NCI-H2107 treated with DMSO at 0.1 percent for 48 hours (cell line): ENCODE measurements around the gene TASL.
"Not testable (repeated sequence)": the region's sequence is repeated elsewhere in the genome, so short reads cannot be mapped to it uniquely, and the experiment has no call there.

Experiments
- DNase-seq: peaks from one replicate; lab custom pipeline; 2025; ENCODE audit not compliant: unreplicated experiment; lab: John Stamatoyannopoulos, UW

Gene TASL, protein sequence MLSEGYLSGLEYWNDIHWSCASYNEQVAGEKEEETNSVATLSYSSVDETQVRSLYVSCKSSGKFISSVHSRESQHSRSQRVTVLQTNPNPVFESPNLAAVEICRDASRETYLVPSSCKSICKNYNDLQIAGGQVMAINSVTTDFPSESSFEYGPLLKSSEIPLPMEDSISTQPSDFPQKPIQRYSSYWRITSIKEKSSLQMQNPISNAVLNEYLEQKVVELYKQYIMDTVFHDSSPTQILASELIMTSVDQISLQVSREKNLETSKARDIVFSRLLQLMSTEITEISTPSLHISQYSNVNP

DNA sequence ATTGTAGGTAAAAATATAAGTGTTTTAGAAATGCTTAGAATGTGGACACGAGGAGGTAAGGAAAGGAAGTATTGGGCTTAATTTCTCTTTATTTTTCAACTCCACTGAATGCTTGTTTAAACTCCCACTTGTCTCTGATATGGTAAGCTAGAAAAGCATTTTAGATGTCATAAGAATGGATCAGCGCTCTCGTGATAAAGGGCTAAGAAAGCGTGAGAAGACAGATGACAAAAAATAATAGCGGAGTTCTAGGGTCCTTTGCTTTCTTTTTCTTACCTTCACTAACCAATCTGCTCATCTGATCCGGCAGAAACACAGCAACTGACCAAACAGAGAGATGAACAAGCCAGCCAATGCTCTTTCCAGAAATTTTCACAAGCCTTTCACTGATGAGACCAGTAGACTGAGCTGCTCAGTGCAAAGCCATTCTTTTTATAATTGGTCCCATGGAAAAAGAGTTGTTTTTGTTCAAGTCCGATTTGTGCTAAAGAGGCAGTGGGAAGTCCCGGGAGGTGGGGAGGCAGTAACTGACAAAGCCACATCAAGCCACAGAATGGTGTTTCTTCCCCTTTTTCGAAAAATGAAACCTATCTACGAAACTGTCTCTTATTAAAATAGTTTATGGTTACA is at the start of gene TASL:
TSS of gene TASL (minus strand) at position 405 of the 630 bp plus-strand sequence. CDS start 17,411 bp downstream, outside the sequence.
- no peak for DNase-seq

DNA sequence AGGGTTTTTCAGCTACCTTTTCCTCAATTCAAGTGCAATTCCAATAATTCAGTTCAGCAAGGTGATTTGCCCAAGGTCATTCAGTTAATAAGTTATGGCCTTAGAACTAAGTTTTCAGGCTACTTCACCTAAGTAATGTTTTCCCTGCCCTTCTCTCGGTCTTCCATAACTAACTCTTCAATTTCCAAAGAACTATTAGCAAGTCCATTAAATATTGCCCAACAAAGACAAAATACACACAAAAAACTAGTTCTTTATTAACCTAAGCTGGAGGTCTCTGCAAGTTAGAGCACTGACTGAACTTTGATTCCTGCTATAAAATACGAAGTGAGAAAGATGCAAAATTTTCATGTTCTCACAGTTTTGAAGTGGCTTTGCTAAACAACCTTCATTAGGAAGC is 48.8 kb upstream of the TASL start:
- no peak for DNase-seq

DNA sequence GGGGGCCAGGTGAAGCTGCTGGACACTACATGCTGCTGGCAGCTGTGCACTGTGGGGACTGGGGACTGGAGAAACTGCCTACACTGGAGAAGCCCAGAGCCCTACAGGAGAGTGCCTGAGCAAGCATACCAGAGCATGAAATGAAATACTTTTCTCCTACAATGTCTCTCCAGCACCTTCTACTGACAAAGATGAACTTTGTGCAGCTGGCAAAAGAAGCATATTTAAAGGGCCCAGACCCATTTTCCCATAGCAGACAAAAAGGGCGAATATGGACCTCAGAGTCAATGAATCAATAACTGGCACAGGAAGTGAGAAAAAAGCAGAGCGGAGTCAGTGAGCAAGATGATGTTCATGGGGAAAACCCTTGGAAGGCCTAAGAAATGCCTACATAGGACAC is 44.8 kb upstream of the TASL start:
- no peak for DNase-seq

DNA sequence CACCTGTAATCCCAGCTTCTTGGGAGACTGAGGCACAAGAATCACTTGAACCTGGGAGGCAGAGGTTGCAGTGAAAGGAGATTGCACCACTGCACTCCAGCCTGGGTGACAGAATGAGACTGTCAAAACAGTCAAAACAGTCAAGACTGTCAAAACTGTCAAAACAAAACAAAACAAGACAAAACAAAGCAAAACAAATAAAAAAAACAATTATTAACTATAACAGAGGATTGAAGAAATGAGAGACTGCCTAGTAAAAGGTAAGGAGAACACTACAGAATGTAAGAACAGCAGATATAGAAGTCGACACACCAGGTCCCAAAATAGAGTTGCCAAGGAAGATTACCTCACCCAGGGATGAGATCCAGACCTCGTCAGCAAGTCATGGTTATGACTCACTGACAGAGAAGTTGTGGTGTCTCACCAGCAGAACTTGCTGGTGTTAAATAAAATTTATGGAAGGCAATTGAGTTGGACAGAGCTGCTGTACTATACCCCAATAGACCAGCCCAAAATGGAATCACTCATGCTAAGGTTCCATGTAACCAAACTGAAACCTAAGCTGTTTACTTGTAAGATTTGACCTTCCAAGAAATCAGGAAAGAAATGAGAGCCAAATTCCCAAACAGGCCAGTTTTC is 43.5 kb upstream of the TASL start:
- DNase-seq = no peak

DNA sequence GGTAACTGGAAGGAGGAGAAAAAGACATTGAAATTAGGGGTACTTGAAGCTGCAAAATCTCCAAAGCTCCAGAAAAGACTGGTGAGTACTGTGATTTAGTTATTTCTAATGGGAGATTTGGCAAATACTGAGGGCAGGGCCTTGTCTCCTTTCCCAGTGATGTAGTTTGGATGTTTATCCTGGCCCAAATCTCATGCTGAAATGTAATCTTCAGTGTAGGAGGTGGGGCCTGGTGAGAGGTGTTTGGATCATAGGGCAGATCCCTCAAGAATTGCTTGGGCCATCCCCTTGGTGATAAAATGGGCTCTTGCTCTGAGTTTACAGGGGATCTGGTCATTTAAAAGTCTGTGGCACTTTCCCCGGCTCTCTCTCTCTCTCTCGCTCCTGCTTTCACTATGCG is 42.6 kb upstream of the TASL start:
- DNase-seq = no peak

DNA sequence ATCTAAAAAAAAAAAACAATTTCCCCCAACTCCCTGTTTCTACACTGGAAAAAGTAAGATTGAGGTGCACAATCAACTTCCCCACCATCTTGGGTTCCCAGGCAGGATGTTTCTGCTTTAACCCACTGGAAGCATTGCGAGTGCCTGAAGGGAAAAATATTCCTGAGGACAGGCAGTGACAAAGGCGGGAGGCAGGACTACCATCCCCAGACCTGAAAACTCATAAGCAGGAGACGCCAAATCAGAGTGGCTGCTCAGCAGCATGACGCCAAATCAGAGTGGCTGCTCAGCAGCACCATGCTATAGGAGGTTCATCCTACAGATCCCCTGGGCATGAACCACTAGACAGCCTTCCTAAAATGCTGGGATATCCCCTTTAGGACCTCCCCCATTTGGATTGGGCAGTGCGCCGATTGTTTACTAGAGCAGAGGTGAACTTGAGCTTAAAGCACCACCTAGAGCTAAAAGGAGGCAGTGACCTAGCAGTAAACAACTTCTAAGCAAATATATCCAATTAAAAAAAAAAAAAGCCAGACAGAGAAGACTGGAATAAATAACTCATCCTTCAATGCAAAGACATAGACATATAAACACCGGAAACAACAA is 40.7 kb upstream of the TASL start:
- no peak for DNase-seq

DNA sequence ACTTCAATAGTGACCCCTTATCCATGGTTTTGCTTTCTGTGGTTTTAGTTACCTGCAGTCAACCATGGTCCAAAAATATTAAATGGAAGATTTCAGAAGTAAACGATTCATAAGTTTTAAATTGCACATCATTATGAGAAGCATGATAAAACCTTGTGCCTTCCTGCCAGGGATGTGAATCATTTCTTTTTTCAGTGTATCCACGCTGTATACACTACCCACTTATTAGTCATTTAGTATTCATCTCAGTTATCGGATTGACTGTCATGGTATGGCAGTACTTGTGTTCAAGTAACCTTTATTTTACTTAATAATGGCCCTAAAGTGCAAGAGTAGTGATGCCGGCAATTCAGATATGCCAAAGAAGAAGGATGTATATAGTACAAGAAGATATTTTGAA is 37.7 kb upstream of the TASL start:
- DNase-seq = no peak

DNA sequence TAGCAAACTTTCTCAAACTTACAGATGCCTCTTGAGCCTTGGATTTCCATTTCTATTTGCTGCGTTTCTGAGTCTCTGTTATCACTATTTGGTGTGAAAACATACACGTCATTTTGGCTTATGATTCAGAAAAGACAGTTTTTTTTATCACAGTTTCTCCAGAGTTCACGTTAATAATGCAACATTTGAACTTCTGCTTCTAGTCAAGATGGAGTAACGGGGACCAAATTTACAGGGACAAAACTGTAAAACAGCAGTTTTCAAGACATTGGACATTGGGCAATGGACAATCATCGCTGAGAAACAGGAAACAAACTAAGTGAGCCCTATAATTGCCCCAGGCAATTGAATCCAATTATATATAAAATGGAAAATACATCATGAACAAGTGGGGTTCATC is 36.2 kb upstream of the TASL start:
- DNase-seq = no peak

DNA sequence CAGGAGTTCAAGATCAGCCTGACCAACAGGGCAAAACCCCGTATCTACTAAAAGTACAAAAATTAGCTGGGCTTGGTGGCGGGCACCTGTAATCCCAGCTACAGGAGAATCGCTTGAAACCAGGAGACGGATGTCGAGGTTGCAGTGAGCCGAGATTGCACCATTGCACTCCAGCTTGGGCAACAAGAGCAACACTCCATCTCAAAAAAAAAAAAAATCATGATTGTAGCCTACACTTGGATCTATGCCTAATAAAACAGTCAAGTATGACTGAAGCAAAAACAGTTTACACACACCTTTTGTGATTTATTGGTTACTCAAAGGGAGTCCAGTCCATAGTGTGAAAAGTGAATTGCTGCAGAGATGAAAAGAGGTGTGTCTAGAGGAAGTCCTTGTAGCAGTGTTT is 34.7 kb upstream of the TASL start:
- DNase-seq = no peak

DNA sequence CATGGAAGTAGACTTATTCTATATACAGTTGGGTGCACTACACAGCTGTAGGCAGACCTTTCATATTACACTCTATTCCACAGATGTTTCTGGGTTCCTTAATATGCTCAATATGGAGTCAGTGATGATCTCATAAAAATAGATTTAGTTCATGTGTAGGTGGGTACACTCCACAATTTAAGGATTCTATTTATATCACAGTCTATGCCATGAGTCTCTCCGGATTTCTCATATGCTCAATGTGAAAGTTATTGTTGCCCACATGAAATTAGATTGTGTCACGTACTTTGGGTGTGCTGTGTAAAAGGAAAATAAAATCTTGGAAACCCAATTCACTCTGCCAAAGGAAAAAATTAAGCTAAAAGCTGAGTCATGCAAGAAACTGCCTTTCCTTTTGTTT is 32.5 kb upstream of the TASL start:
- no peak for DNase-seq

DNA sequence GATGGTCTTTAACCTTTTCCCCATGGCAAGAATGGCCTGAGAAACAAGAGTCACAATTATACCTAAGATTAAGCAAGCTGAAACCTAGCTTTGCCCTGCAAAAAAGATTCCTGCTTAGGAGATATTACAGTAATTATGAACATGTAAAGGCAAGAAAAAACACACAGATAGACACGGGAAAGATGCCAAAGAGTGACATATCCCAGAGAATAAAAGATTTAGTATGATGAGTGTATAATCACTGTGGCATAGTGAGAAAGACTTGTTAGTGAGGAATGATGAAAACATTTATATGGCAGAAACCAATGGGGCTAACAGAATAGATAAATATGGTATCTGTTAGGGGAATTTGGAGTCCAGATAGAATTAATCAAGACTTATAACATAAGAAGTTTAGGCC is 29.6 kb upstream of the TASL start:
- no peak for DNase-seq

DNA sequence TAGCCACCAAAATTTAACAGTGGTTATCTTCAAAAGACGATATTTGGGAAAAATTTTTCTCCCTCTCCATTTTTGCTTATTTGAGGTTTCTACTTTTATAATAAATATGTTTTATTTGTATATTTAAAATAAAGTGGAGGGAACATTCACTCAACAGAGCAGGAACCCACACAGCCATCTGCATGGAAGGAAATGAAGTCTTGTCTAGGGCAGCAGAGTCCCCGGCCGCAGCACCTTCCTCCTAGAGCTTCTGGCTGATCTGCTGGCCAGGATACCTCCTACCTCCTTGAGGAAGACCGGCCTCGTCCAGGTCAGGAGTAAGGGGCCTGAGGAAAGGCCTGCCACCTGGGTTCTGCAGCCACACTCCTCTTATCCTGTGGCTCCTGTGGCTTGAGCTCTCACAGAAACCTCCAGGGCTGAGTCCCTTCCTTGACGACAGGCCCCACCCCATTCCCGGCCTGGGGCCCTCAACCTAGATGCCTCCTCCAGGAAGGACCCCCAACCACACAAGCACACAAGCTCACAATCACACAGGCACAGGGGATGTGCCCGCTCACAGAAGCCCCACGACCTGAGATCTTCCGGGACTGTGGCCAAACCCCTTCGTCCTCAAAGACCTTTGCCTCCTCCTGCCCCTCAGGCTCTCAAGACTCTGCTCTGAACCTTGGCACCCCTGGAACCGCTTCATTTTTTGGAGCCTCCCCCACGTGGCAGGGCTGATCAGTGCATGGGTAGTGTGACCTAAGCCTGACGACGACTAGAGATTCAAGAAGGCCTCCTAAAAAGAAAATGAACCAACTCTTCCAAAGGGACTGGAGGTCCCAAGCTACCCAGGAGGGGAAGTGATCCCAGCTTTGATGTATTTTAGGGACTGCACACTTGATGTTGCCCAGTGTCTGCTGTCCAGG is 23.0 kb upstream of the TASL start:
- not testable (repeated sequence) for DNase-seq

DNA sequence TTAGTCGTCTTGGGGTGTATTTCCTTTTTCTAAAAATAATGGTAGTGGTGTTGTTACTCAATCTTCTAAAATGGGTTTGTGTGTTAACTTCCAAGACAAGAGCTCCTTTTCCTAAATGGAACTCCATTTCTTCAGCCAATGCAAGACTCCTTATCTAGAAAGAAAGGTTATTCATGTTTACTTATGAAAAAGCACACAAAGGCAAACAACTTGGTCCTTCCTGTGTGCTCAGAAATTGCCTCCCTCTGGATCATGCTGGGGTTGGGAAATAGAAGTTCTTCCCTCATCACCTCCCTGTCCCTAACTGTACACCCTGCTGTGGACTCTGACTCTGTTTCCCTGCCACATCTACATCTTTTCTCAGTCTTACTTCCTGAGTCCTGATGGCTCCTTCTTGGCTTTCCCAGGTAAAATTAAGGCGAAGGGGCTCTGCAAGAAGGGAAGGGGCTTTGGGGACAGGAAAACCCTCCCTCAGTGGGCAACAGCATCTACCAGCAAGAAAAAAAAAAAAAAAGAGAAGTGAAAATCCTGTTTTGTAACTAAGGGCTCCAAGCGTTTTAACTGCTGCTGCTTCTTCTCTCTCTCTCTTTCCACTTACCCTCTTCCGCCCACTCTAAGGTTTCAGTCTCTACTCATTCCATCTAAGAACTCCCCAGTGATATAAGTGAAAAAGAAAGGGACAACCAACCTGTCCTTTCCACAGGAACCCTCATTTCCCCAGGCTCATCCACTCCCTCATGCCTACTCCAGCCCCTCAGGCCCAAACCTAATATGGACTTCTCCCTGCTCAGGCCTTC is 19.8 kb upstream of the TASL start:
- no peak for DNase-seq

DNA sequence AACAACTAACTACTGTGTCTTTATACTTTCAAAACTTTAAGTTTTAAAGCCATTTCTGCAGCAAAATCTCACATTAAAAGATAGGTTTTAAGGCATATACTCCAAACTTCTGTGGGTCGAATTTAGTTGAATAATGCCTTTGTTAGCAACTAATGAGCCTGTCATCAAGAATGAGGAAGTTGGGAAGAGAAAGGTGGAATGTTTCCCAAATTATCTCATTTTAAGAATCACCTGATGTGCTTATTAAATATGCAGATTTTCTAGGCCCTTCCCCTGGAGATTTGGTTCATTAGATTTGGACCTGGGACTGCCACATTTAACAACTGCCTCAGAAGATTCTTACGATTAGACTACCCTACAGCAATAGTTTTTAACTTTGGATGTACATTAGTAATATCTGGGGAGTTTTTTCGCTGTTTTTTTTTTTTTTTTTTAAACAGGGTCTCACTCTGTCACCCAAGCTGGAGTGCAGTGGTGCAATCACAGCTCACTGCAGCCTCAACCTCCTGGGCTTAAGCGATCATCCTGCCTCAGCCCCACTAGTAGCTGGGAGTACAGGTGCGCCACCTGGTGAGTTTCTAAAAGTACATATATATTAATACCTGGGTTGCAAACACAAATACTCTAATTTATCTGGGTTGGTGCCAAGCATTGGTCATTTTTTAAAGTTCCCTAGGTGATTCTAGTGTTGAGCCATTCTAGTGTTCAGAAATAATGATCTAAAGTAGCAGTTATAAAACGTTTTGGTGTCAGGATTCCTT is 16.1 kb upstream of the TASL start:
- no peak for DNase-seq

DNA sequence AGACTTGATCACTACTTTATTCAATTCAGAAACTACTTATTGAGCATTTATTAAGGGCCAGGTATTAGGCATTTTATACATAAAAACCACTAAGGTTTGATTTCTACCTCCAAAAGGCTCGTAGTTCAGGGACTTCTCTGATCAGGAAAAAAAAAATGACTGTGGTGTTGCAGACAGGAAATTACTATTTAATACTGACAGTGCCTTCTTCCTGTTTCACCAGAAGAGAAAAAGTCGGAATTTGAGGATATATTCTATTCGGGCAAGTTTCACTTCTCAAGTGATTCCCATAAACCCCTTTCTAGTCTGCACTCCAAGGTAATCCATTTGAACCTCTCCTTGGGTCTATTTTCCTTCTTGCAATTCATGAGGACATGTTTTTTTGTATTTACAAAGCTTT is 15.3 kb upstream of the TASL start:
- DNase-seq = no peak

DNA sequence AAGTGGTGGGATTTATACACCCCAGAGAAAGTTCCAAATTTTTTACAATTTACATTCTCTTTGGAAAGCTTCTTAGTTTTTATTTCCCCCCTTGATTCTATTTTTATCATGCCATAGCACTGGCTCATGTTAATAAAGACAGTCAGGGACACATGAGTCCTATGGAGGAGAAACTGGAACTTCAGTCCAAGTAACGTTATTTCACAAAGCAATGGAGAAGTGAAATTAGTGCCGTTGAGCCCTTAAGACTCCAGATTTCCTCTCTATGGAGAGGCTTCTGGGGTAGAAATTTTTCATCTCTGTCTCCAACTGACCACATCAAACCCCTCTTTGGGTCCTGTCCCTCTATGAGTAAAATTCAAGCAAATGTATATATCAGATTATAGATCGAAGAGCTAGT is 12.8 kb upstream of the TASL start:
- DNase-seq = no peak

DNA sequence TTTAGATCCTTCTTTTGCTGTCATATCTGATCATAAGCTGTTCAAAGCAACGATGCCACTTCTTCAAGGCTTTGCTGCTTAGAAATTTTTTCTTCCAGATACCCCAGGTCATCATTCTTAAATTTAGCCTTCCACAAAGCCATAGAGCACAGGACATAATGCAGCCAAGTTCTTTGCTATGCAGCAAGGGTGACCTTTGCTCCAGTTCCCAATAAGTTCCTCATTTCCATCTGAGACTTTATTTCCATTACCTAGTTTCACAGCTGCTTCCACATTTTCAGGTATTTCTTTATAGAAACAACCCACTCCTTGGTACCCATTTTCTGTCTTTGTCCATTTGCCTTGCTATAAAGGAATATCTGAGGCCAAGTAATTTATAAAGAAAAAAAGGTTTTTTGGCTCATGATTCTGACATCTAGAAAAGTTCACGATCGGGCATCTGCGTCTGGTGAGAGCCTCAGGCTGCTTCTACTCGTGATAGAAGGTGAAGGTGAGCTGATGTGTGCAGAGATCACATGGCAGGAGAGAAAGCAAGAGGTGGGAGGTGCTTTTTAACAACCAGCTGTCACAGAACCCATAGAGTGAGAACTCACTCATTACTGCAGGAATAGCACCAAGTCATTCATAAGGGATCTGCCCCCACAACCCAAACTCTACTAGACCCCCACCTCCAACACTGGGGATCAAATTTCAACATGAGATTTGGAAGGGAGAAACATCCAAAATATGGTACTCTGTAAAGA is 11.8 kb upstream of the TASL start:
- no peak for DNase-seq

DNA sequence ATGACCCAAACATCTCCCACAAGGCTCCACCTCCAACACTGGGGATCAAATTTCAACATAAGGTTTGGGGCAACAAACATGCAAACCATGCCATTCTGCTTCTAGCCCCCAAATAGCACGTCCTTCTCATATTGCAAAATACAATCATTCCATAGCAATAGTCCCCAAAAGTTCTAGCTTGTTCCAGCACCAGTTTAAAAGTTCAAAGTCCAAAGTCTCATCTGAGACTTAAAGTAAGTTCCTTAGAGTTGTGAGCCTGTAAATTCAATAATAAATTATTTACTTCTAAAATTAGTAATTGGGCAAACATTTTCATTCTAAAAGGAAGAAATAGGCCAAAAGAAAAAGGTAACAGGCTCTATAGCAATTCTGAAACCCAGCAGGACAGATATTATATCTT is 8.9 kb upstream of the TASL start:
- DNase-seq = no peak

DNA sequence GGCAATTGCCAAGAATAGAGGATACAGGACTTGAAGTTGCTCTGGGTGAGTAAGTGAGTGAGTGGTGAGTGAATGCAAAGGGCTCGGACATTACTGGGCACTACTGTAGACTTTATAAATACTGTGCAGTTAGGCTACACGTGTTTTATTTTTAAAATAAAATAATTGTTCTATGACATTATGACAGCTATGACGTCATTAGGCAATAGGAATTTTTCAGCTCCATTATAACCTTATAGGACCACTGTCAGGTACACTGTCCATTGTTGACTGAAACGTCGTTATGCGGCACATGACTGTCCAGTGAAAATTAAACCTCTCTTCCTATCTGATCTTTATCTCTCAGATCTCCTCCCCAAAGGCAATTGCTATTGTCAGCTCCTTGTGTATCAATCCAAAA is 5.1 kb upstream of the TASL start:
- DNase-seq = no peak
